ENCODE measurements around the gene MAGI3. TPM values are rescaled to one million over a fixed set of nuclear protein-coding genes. Genes with fewer than 3 reads are reported as not detected.

The MAGI3 gene
- total and polyA plus RNA-seq, 5 donors from 2014 or later, result 1.4 to 4.9 (median 2.5) TPM

GRCh38 chr1:113676524-113676923 lies 286.2 kb downstream of the MAGI3 start:
- H3K4me1 Mint-ChIP-seq, result peaks cover 0 to 6% (median under 1%) of the 10 kb centered on the region in 4 donors
- H3K27me3 ChIP-seq (ENCODE audit: control insufficient read depth, insufficient read depth, low read length), result no peaks in the 10 kb centered on the region
- H3K27ac Mint-ChIP-seq, result no peak overlapping the region
- no peak overlapping the region for H3K4me3 ChIP-seq (ENCODE audit: low read depth, low read length)
- H3K27ac ChIP-seq (ENCODE audit: insufficient read depth, low read length, poor library complexity, severe bottlenecking), result no peak overlapping the region
- DNase-seq (no peak), ATAC-seq (ENCODE audit: low read depth in 2 of 2) (no peak)
- no peaks in the 10 kb centered on the region for H3K4me1 ChIP-seq (ENCODE audit: control insufficient read depth, insufficient read depth, low read length, poor library complexity, severe bottlenecking)
- no peaks in the 10 kb centered on the region for H3K36me3 ChIP-seq (ENCODE audit: control insufficient read depth, insufficient read depth, low read length)
- H3K27me3 Mint-ChIP-seq, result no peaks in the 10 kb centered on the region
- H3K4me3 Mint-ChIP-seq, result no peak overlapping the region
- peaks cover 0 to 2% (median 0%) of the 10 kb centered on the region in 7 donors for H3K9me3 Mint-ChIP-seq
- H3K9me3 ChIP-seq (ENCODE audit: control insufficient read depth in 2 of 2, low read length in 2 of 2), result no peaks in the 10 kb centered on the region
- H3K36me3 Mint-ChIP-seq, result no peaks in the 10 kb centered on the region

- Mint-ChIP-seq H3K27me3 (no peaks in the 10 kb centered on the region), H3K27ac (no peak overlapping the region), H3K4me1 (peaks cover 0 to 6% (median under 1%) of the 10 kb centered on the region in 4 donors), H3K36me3 (no peaks in the 10 kb centered on the region), H3K9me3 (no peaks in the 10 kb centered on the region), H3K4me3 (no peak overlapping the region)
- peak in 2 of 3 donors; percentile 44 to 58 for DNase-seq
- no peaks in the 10 kb centered on the region for H3K36me3 ChIP-seq (ENCODE audit: control insufficient read depth, insufficient read depth, low read length)
- no peak for ATAC-seq (ENCODE audit: low read depth in 2 of 2)
- no peaks in the 10 kb centered on the region for H3K9me3 ChIP-seq (ENCODE audit: control insufficient read depth in 2 of 2, low read length in 2 of 2)
- no peaks in the 10 kb centered on the region for H3K4me1 ChIP-seq (ENCODE audit: control insufficient read depth, insufficient read depth, low read length, poor library complexity, severe bottlenecking)
- H3K27me3 ChIP-seq (ENCODE audit: control insufficient read depth, insufficient read depth, low read length), result no peaks in the 10 kb centered on the region
- H3K4me3 ChIP-seq (ENCODE audit: low read depth, low read length), result no peak overlapping the region
- H3K27ac ChIP-seq (ENCODE audit: insufficient read depth, low read length, poor library complexity, severe bottlenecking), result no peak overlapping the region
Measured at GRCh38 chr1:113677250-113678158, 287.2 kb downstream of the MAGI3 start.

GRCh38 chr1:113678159-113678469 lies 287.8 kb downstream of the MAGI3 start:
- DNase-seq, result no peak
- Histone ChIP-seq H3K27ac (ENCODE audit: insufficient read depth, low read length, poor library complexity, severe bottlenecking) (no peak overlapping the region), H3K9me3 (ENCODE audit: control insufficient read depth in 2 of 2, low read length in 2 of 2) (no peaks in the 10 kb centered on the region), H3K27me3 (ENCODE audit: control insufficient read depth, insufficient read depth, low read length) (no peaks in the 10 kb centered on the region), H3K4me1 (ENCODE audit: control insufficient read depth, insufficient read depth, low read length, poor library complexity, severe bottlenecking) (no peaks in the 10 kb centered on the region), H3K36me3 (ENCODE audit: control insufficient read depth, insufficient read depth, low read length) (no peaks in the 10 kb centered on the region), H3K4me3 (ENCODE audit: low read depth, low read length) (no peak overlapping the region)
- Mint-ChIP-seq H3K9me3 (no peaks in the 10 kb centered on the region), H3K27me3 (no peaks in the 10 kb centered on the region), H3K36me3 (peaks cover 4% of the 10 kb centered on the region), H3K4me3 (no peak overlapping the region), H3K4me1 (peaks cover 0 to 6% (median under 1%) of the 10 kb centered on the region in 4 donors), H3K27ac (no peak overlapping the region)
- ATAC-seq (ENCODE audit: low read depth in 2 of 2), result no peak

- Histone ChIP-seq H3K9me3 (ENCODE audit: control insufficient read depth in 2 of 2, low read length in 2 of 2) (no peaks in the 10 kb centered on the region), H3K4me3 (ENCODE audit: low read depth, low read length) (no peak overlapping the region), H3K27me3 (ENCODE audit: control insufficient read depth, insufficient read depth, low read length) (no peaks in the 10 kb centered on the region), H3K36me3 (ENCODE audit: control insufficient read depth, insufficient read depth, low read length) (no peaks in the 10 kb centered on the region), H3K27ac (ENCODE audit: insufficient read depth, low read length, poor library complexity, severe bottlenecking) (no peak overlapping the region), H3K4me1 (ENCODE audit: control insufficient read depth, insufficient read depth, low read length, poor library complexity, severe bottlenecking) (no peaks in the 10 kb centered on the region)
- ATAC-seq (ENCODE audit: low read depth in 2 of 2) (no peak), DNase-seq (no peak)
- peaks cover 0 to 6% (median under 1%) of the 10 kb centered on the region in 4 donors for H3K4me1 Mint-ChIP-seq
- no peak overlapping the region for H3K4me3 Mint-ChIP-seq
- no peaks in the 10 kb centered on the region for H3K9me3 Mint-ChIP-seq
- no peak overlapping the region for H3K27ac Mint-ChIP-seq
- no peaks in the 10 kb centered on the region for H3K27me3 Mint-ChIP-seq
- H3K36me3 Mint-ChIP-seq, result peaks cover 7% of the 10 kb centered on the region
Measured at GRCh38 chr1:113681596-113682337, 291.5 kb downstream of the MAGI3 start.

GRCh38 chr1:113683384-113684152 lies 293.3 kb downstream of the MAGI3 start:
- no peak for DNase-seq
- no peak overlapping the region for H3K4me3 ChIP-seq (ENCODE audit: low read depth, low read length)
- H3K36me3 ChIP-seq (ENCODE audit: control insufficient read depth, insufficient read depth, low read length), result no peaks in the 10 kb centered on the region
- no peak overlapping the region for H3K27ac ChIP-seq (ENCODE audit: insufficient read depth, low read length, poor library complexity, severe bottlenecking)
- Mint-ChIP-seq H3K27me3 (no peaks in the 10 kb centered on the region), H3K9me3 (no peaks in the 10 kb centered on the region), H3K27ac (peak overlapping the region in 1 of 3 donors; percentile 9), H3K4me3 (no peak overlapping the region), H3K36me3 (peaks cover 7% of the 10 kb centered on the region), H3K4me1 (peaks cover 0 to 2% (median 0%) of the 10 kb centered on the region in 4 donors)
- ATAC-seq (ENCODE audit: low read depth in 2 of 2), result no peak
- H3K4me1 ChIP-seq (ENCODE audit: control insufficient read depth, insufficient read depth, low read length, poor library complexity, severe bottlenecking), result no peaks in the 10 kb centered on the region
- H3K9me3 ChIP-seq (ENCODE audit: control insufficient read depth in 2 of 2, low read length in 2 of 2), result no peaks in the 10 kb centered on the region
- no peaks in the 10 kb centered on the region for H3K27me3 ChIP-seq (ENCODE audit: control insufficient read depth, insufficient read depth, low read length)

- no peak for ATAC-seq (ENCODE audit: low read depth in 2 of 2)
- Mint-ChIP-seq H3K27me3 (no peaks in the 10 kb centered on the region), H3K27ac (peak overlapping the region in 1 of 3 donors; percentile 74)
Measured at GRCh38 chr1:113684153-113684541, 293.8 kb downstream of the MAGI3 start.

GRCh38 chr1:113686891-113687618 lies 296.7 kb downstream of the MAGI3 start:
- Mint-ChIP-seq H3K9me3 (peaks cover 0 to 2% (median 0%) of the 10 kb centered on the region in 7 donors), H3K27ac (no peak overlapping the region)
- no peak overlapping the region for H3K4me3 ChIP-seq (ENCODE audit: low read depth, low read length)

More at GRCh38 chr1:113684153-113684541, 293.8 kb downstream of the MAGI3 start:
- Histone ChIP-seq H3K4me3 (ENCODE audit: low read depth, low read length) (no peak overlapping the region), H3K27me3 (ENCODE audit: control insufficient read depth, insufficient read depth, low read length) (no peaks in the 10 kb centered on the region), H3K27ac (ENCODE audit: insufficient read depth, low read length, poor library complexity, severe bottlenecking) (no peak overlapping the region), H3K36me3 (ENCODE audit: control insufficient read depth, insufficient read depth, low read length) (no peaks in the 10 kb centered on the region), H3K4me1 (ENCODE audit: control insufficient read depth, insufficient read depth, low read length, poor library complexity, severe bottlenecking) (no peaks in the 10 kb centered on the region), H3K9me3 (ENCODE audit: control insufficient read depth in 2 of 2, low read length in 2 of 2) (no peaks in the 10 kb centered on the region)
- Mint-ChIP-seq H3K4me1 (peaks cover 0 to 2% (median 0%) of the 10 kb centered on the region in 4 donors), H3K4me3 (no peak overlapping the region), H3K36me3 (peaks cover 7% of the 10 kb centered on the region), H3K9me3 (no peaks in the 10 kb centered on the region)
- DNase-seq, result no peak

More at GRCh38 chr1:113686891-113687618, 296.7 kb downstream of the MAGI3 start:
- H3K27ac ChIP-seq (ENCODE audit: insufficient read depth, low read length, poor library complexity, severe bottlenecking), result no peak overlapping the region
- H3K36me3 ChIP-seq (ENCODE audit: control insufficient read depth, insufficient read depth, low read length), result no peaks in the 10 kb centered on the region
- H3K27me3 Mint-ChIP-seq, result no peaks in the 10 kb centered on the region
- no peaks in the 10 kb centered on the region for H3K4me1 Mint-ChIP-seq
- H3K4me3 Mint-ChIP-seq, result no peak overlapping the region
- DNase-seq, result no peak
- H3K4me1 ChIP-seq (ENCODE audit: control insufficient read depth, insufficient read depth, low read length, poor library complexity, severe bottlenecking), result no peaks in the 10 kb centered on the region
- no peaks in the 10 kb centered on the region for H3K27me3 ChIP-seq (ENCODE audit: control insufficient read depth, insufficient read depth, low read length)
- no peak for ATAC-seq (ENCODE audit: low read depth in 2 of 2)
- no peaks in the 10 kb centered on the region for H3K9me3 ChIP-seq (ENCODE audit: control insufficient read depth in 2 of 2, low read length in 2 of 2)
- peaks cover 17% of the 10 kb centered on the region for H3K36me3 Mint-ChIP-seq

Measured in CD4-positive, CD25-positive, alpha-beta regulatory T cell (primary cell).